HuH-7 (cell line): ENCODE results near the gene SRRM5.
"Not testable (repeated sequence)": the region's sequence is repeated elsewhere in the genome, so short reads cannot be mapped to it uniquely, and the experiment has no call there.

ENCODE experiments used
- DNase-seq: peaks from one replicate; pipeline ENCODE4 v3.0.0; 2011; ENCODE audit warnings: low spot score

Gene SRRM5

GRCh38 chr19:43618921-43619261 lies 7.0 kb downstream of the SRRM5 start:
- DNase-seq = peak; percentile 82

- DNase-seq = peak; percentile 96
Measured at GRCh38 chr19:43619262-43620060, 7.6 kb downstream of the SRRM5 start, which contains the start of gene ZNF428. ZNF428 (minus strand) TSS chr19:43619629; CDS start chr19:43614304, 5,325 bp downstream.

GRCh38 chr19:43620061-43621001 lies 8.4 kb downstream of the SRRM5 start:
- no peak for DNase-seq

- no peak for DNase-seq
Measured at GRCh38 chr19:43622070-43622469, 10.2 kb downstream of the SRRM5 start.

- no peak for DNase-seq
Measured at GRCh38 chr19:43622956-43623355, 11.1 kb downstream of the SRRM5 start.

GRCh38 chr19:43623889-43624670 lies 12.2 kb downstream of the SRRM5 start:
- DNase-seq = no peak

GRCh38 chr19:43624933-43625332 lies 13.0 kb downstream of the SRRM5 start:
- no peak for DNase-seq

GRCh38 chr19:43625918-43626579 lies 14.2 kb downstream of the SRRM5 start:
- no peak for DNase-seq

GRCh38 chr19:43626838-43627237 lies 14.9 kb downstream of the SRRM5 start:
- no peak for DNase-seq

- no peak for DNase-seq
Measured at GRCh38 chr19:43628646-43629326, 16.9 kb downstream of the SRRM5 start.

- DNase-seq = no peak
Measured at GRCh38 chr19:43631491-43631890, 19.6 kb downstream of the SRRM5 start.

GRCh38 chr19:43633520-43633919 lies 21.6 kb downstream of the SRRM5 start:
- DNase-seq = no peak

GRCh38 chr19:43634068-43634467 lies 22.2 kb downstream of the SRRM5 start:
- no peak for DNase-seq

GRCh38 chr19:43634506-43634871 lies 22.6 kb downstream of the SRRM5 start:
- no peak for DNase-seq

GRCh38 chr19:43634872-43635560 lies 23.1 kb downstream of the SRRM5 start:
- DNase-seq = peak; percentile 54

- DNase-seq = not testable (repeated sequence)
Measured at GRCh38 chr19:43635561-43635940, 23.7 kb downstream of the SRRM5 start.

GRCh38 chr19:43636121-43636683 lies 24.3 kb downstream of the SRRM5 start:
- DNase-seq = no peak

- no peak for DNase-seq
Measured at GRCh38 chr19:43638214-43638994, 26.5 kb downstream of the SRRM5 start.

- DNase-seq = no peak
Measured at GRCh38 chr19:43638995-43639518, 27.2 kb downstream of the SRRM5 start.
